ENCODE results near the gene RARA.

The RARA gene

GRCh38 chr17:40329839-40330794 lies 21.1 kb downstream of the RARA start:
- DNase-seq, result no peak

GRCh38 chr17:40330850-40331470 lies 22.0 kb downstream of the RARA start:
- DNase-seq, result no peak

- peak; percentile 96 for DNase-seq
These were observed 23.0 kb downstream of the RARA start for GRCh38 chr17:40331743-40332641.

GRCh38 chr17:40333781-40334448 lies 24.9 kb downstream of the RARA start:
- DNase-seq, result no peak

- no peak for DNase-seq
These were observed 26.6 kb downstream of the RARA start for GRCh38 chr17:40335620-40336019.

GRCh38 chr17:40337351-40337750 lies 28.4 kb downstream of the RARA start:
- no peak for DNase-seq

GRCh38 chr17:40338058-40338457 lies 29.1 kb downstream of the RARA start:
- DNase-seq, result no peak

- no peak for DNase-seq
These were observed 30.1 kb downstream of the RARA start for GRCh38 chr17:40338941-40339649.

GRCh38 chr17:40340327-40340726 lies 31.3 kb downstream of the RARA start:
- DNase-seq, result no peak

- peak; percentile 81 for DNase-seq
These were observed 32.2 kb downstream of the RARA start for GRCh38 chr17:40340880-40341807.

- peak; percentile 54 for DNase-seq
These were observed 33.0 kb downstream of the RARA start for GRCh38 chr17:40341808-40342503.

GRCh38 chr17:40342504-40343218 lies 33.7 kb downstream of the RARA start:
- DNase-seq, result no peak

GRCh38 chr17:40343219-40344119 lies 34.5 kb downstream of the RARA start:
- DNase-seq, result peak; percentile 32

GRCh38 chr17:40344421-40345160 lies 35.6 kb downstream of the RARA start:
- DNase-seq, result no peak

GRCh38 chr17:40345161-40345993 lies 36.4 kb downstream of the RARA start:
- peak; percentile 40 for DNase-seq

- DNase-seq, result no peak
These were observed 37.2 kb downstream of the RARA start for GRCh38 chr17:40345994-40346764.
